Left cardiac atrium (tissue), 4 donors: ENCODE results near the gene UGT1A8. TPM values are rescaled to one million over a fixed set of nuclear protein-coding genes. Genes with fewer than 3 reads are reported as not detected.

Experiments
- ATAC-seq, 2 donors: fragments of 200-7000 bp; cut with Tn5 transposase; one replicate each; pipeline ENCODE4 v1.9.1; 2020; ENCODE audit warnings: mild to moderate bottlenecking in 2 of 2, moderate library complexity in 2 of 2
- DNase-seq: peaks from one replicate; pipeline ENCODE4 v3.0.0-alpha.2; 2020
- intact Hi-C, 2 donors: fragments of 100-400 bp; cut with DNase I; formaldehyde crosslinking; loops; one replicate each; pipeline versions ENCODE4 v1.14.1 to v1.15.1; 2022 to 2023
- total RNA-seq, 2 donors: library from RNA; stranded (reverse); fragmentation: NEBNext Ultra II Directional; extraction: Animal tissue kit (Norgen Biotek cat#: 25700); gene quantifications; one replicate each; pipeline ENCODE4 v1.2.1, GENCODE V29; 2021
- donor health status: DM: no; HTN: yes; CAD: no.
- donor health status: DM: no; HTN: yes; CAD: no; lungs with severe emphysema.
- donor health status: DM: yes; HTN: yes; CAD: no.
- donor health status: Dilated cardiomyopathy.

Gene UGT1A8
- total RNA-seq, 2 donors from 2014 or later, result not detected

DNA sequence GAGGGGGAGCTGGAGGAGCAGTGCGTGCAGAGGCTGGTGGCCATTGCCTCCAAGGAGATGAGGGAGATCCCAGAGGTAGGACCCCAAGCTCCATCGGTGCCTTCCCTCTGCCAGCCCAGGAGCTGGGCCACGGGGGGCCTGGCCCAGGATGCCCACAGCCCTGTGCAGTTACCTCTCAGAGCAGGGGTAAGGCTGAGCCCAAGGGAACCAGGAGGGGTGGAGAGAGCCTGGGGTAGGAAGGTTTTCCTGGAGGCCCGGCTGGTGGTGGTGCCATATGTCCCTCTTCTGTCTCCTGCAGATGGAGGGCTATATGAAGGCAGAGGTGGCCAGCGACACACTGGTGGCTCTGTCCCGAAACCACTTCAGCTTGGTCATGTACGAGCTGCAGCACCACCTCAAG, 172.1 kb downstream of the UGT1A8 start:
- no peak for ATAC-seq
- no peak for DNase-seq

DNA sequence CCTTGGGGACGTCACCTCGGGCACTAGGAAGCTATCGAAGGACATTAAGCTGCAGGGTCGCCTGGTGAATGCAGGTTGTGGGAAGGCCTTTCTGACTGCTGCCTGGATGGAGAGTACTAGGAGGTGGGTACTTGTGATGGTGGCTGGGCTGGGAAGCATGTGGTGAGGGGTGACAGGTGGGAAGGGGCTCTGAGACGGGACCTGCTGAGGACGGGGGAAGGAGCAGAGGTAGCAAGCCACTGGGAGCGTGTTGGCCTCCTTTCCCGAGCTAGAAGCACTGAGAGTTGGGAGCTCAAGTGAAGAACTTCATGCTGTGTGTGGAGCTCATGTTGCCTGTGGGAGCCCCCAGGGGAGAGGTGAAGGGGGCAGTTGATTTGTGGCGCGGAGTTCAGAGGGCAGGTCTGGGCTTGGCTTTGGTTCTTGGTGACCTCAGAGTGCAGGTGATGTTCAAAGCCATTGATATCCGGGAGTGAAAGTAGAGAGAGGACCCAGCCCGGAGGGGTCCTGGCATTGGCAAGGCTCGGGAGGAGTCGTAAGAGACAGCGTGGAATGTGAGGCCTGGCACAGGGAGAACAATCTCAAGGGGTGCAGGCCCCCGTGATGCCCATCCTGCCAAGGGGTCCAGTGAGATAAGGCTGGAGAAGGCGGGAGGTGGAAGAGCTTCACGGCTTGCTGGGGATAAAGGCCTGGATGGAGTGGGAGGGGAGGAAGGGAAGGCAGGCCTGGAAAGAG, 173.9 kb downstream of the UGT1A8 start:
- no peak for DNase-seq
- ATAC-seq, result no peak
- intact Hi-C loops, result no loop called here

More for the DNA sequence above, 172.1 kb downstream of the UGT1A8 start:
- intact Hi-C loops, result no loop called here

DNA sequence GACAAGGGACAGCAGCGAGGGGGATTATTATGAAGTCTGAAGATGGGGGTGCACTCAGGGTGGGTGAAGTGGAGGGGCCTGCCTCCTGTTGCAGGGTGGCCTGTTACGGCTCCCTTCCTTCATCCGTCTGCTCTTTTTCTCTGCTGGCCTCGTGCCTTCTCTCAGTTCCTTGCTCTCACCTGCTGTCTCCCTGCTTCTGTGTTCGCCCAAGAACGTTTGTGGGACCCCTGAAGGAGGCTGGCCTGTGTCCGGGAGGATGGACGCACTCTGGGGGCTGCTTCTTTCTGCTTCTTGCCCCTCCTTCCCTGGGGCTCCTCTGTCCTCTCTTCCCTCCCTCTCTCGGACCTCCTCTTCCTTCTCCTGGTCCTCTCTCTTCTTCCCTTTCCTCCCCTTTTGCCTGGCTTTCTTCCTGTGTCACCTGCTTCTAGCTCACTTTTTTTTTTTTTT, 174.5 kb downstream of the UGT1A8 start:
- intact Hi-C loops, result no loop called here
- no peak for DNase-seq
- no peak for ATAC-seq

DNA sequence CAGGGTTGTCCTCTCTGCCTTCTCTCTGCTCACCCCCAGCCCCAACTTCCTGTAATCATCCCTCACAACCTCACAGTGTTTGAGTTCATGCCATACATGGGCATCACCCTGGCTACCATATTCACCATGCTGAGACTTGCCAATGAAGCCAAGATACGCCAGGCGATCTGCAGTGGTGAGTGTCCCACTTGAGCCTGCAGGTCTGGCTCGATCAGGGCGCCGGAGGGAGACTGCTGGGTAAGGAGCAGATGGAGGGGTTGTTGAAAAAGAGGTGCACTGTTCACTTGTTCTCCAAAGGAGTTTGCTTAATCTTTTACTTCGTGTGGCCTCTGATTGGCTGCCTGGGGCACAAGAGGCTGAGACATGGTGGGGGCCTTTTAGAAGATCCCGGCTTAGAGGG, 175.3 kb downstream of the UGT1A8 start:
- intact Hi-C loops, result no loop called here
- no peak for DNase-seq

DNA sequence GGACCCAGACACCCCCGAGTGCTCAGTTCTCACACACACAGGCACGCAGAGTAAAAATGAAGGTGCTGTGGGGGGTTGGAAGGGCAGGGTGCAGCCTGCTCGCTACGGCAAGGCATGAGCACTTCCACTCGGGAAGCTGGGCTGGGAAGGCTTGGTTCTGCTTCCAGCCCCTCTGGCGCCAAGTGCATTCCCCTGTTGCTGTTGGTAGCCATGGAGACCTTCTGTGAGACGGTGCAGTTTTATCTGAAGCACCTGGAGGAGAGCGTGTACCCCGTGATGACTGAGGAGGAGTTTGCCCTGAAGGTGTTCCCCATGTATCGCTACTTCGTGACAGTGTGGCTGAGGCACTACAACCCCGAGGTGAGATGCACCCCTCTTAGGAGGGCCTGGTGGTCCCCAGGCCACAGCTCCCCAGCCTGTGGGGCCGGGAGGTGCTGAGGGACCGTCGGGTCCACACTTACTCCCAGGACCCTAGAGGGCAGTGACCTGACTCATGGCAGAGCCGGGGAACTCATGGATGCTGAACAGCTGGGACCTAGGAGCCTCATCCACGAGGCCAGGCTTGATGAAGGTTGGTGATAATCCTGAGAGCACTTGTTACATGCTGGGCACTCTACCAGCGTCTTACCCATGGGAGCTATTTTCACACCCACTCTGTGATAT, 176.2 kb downstream of the UGT1A8 start:
- DNase-seq (no peak), ATAC-seq (peak in 1 of 2 donors; percentile 23)
- intact Hi-C loops, result no loop called here

More for the DNA sequence above, 175.3 kb downstream of the UGT1A8 start:
- ATAC-seq, result no peak

DNA sequence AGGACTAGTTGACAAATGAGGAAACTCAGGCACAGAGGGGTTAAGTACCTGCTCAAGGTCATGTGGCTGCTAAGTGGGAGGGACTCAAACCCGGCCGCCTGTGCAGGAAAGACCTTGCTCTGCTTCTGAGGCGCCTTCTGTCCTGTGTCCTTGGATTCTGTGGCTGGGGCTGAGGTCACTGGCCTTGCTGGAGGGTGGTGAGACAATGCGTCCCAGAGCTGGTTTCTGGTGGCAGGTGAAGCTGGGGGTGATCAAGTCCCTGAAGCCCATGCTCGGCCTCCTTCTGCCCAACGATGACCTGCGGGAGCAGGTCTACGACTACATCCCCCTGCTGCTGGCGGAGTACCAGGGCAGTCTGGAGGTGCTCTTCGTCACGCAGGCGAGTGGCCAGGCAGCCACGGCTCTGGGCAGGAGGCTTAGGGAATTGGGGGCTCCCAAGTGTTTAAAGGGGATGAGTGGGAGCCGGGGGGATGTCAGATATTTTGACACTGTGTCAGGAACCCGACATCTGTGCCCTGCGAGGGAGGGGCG, 176.8 kb downstream of the UGT1A8 start:
- intact Hi-C loops, result no loop called here
- DNase-seq, result no peak
- ATAC-seq, result no peak

DNA sequence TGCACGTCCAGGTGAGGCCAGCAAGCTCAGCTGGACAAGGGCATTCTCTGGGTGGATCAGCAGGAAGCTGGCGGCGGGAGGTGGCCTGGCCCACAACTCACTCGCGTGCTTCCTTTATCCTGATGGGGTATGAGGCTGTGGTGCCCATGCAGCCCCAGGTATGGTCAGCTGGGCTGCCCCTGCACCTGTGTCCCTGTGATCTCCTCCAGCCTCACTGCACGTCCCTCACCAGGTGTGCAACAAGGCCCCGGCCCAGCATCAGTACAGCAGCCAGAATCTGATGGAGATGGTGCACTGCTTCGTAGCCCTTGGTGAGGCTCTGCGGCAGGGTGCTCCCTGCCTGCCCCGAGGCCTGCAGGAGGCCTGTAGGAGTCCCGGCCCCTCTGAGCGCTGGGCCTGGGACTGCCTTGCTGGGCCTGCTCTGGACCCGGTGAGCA, 178.3 kb downstream of the UGT1A8 start:
- DNase-seq, result no peak
- intact Hi-C loops, result no loop called here
- no peak for ATAC-seq

DNA sequence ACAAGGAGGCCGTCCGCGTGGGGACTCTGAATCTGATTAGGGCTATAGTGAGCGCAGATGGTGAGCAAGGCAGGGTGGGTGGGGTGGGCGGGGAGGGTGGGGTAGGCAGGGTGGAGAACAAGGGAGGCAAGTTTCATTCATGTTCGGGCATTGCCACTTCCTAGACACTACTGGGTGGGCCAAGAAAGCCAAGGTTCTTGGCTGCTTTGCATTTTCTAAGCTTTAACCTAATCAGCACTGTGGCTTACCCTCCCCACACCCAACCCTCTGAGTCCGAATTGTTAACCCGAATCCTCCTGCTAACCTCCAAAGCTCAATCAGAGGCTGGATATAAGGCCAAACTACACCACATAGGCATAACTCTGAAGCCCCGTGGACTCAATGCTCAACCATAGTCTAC, 178.8 kb downstream of the UGT1A8 start:
- DNase-seq, result no peak
- intact Hi-C loops, result no loop called here

DNA sequence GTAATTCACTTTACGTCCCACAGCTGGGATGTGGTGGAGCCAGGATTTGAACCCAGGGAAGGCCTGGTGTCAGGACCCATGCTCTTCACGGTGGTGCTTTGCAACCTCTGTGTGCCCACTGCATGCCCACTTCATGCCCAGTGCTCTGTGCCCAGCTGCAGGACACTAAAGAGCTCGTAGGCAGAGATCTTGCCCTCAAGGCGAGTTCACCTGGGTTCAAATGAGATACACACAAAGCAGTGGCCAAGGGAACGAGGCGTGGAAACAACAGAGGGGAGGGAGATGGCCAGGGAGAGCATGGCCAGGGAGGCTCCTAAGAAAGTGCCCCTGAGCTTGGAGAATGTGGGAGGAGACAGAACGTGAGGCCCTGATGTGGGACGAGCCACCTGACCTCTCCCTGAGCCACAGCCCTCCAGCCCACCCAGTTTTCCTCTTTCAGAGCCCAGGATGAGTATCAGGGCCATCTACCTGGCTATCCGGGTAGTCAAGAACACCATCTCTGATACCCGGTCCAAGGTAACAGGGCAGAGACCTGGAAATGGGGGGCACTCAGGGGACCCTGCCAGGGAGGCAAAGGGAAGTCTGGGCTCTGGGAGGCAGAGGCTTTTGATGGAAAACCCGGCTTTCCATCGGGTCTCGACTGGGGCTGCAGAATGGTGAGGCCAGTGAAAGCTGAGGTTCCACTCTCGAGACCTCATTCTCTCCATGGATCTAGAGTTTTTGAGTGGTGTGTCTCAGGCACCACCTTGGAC, 181.1 kb downstream of the UGT1A8 start:
- no peak for DNase-seq
- intact Hi-C loops, result no loop called here
- no peak for ATAC-seq

More for the DNA sequence above, 178.8 kb downstream of the UGT1A8 start:
- ATAC-seq, result no peak

DNA sequence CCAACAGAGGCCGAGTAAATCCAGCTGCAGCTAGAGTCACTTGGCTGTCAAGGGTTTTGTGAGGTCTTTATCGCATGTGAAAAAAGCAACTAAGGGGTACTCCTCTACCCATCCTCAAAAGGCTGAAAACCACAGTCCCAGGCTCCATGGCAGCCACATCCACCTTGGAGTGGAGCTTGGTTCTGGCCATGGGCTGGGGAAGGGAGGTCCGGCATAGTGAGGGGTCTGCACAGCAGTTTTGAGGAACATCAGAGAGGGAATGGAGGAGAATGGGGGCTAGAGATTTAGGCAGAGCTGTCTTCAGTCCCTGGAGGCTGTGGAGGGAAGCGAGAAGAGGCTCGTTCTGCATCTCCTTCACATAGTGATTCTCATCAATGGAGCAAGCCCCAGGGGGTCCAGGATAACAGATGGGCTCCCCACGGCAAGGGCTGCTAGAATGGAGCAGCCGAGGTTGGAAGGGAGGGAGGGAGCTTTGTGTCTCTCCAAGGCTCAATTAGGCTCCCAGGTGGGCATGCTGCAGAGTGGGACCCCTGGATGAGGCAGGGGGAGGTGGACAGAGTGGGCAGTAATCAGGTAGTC, 181.7 kb downstream of the UGT1A8 start:
- intact Hi-C loops, result no loop called here
- no peak for ATAC-seq

DNA sequence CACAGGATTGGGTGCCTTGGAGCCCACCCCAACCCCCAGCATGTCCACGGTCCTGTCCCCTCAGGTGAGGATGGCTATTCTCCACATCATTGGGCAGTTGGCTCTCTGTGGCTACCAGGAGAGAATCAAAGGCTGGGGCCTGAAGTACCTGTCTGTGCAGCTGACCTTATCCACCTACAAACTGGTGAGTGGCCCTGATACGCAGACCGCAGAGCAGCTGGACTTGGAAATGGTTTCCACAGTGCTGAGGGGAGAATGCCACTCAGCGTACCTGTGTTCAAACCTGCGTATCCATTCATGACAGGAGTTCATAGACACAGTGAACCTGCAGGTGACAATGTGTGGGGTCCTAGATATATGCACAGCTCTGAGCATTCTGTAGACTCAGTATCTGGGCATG, 182.3 kb downstream of the UGT1A8 start:
- DNase-seq (no peak), ATAC-seq (no peak)
- intact Hi-C loops, result no loop called here

More for the DNA sequence above, 181.7 kb downstream of the UGT1A8 start:
- no peak for DNase-seq

DNA sequence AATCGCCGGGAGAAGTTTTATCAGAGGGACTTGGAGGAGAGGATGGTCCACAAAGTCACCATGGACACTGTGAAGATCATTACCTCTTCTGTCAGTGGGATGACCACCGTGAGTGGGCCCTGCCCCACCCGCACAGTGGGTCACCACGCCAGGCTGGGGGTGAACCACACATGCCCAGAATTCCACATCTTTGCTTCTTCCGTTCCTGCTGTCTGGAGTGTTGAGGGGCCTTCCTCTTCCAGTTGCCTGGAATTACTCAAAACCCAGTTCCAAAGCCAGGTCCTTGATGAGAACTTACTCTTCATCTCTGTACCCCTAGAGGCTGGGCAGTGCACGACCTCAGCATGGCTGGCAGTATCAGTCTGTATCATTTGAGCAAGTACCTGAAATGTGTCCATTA, 182.8 kb downstream of the UGT1A8 start:
- DNase-seq (no peak), ATAC-seq (no peak)
- intact Hi-C loops, result no loop called here

DNA sequence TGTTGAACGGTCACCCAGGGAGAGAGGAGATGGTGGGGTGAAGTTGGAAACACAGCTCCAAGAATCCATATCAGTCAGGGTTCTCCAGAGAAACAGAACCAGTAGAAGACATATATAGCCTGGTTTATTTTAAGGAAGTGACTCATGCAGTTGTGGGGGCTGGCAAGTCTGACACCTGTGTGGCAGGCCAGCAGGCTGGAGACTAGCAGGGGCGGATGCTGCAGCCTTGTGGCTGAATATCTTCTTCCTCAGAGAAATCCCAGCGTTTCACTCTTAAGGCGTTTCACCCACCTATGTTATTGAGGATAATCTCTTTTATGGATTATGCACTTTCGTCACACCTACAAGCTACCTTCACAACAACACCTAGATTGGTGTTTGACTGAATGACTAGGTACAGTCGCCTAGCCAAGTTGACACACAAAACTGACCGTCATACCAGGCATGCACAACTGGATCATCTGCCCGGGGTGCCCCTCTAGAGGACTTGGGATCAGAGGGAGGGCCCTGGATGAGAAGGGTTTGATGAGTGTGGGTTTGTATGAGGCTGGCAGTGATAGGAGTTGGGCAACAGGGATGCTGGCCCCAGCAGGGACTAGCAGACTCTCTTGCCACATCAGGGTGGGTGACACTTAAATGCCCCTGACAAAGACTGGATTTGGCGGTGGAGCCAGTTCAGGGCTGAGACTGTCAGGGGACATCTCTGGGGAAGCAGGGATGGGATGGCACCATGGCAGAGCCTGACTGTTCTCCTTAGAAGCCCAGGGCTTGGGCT, 184.1 kb downstream of the UGT1A8 start:
- intact Hi-C loops, result no loop called here
- ATAC-seq, result no peak
- DNase-seq, result no peak

DNA sequence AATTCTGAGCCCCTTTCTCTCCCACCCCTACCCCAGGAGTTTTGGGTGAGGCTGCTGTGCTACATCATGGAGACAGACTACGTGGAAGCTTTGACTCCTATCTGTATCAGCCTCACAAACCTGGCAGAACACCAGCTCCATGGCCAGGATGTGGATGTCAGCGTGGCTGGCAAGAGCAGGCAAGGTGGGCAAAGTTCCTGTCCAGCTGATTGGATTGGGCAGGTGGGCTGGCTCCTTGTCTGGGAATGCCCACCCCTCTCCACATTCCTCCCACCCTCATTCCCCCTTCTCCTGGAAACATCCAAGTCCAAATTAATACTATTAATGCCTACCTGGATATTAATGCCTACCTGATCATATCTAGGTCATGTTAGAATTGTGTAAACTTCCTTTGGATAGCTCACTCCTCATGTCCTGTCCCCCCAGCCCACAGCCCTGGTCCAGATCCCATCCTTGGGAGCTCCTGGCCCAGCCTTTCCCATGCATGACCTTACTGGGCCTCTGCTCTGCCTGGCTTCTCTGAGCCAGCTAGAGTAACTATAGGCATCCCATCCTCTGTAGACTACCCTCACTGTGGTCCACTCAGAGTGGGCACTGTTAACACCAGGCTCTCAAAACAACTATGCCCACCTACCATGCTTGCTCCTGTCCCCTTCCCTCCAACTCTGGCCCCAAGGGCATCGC, 184.8 kb downstream of the UGT1A8 start:
- intact Hi-C loops, result no loop called here
- ATAC-seq (no peak), DNase-seq (no peak)

DNA sequence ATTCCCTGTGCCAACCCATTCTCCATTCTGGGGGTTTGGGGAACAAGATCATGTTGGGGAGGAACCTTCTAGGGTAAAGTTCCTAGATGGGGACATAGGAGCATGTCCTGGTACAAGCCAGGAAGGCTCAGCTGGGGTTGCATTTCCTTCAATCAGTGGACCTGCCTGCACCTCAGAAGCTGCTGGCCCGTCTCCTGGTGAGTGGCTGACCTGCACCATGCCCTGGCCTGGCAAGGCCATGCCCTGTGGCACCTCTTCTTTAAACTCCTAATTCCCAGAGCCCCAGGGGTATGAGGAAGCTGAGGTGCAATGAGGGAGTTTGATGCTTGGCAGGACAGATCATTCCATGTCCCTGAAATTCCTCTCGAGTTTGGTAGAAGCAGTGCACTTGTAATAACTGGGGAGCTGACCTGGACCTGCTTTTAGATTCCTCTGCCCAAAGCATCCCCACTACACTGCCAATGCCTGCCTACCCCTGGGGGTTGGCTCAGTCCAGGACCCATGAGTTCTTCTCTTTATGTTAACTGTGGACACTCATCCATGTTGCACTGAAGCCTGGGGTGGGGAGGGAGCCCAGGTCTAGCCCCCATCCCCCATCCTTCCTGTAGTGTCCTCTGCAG, 186.0 kb downstream of the UGT1A8 start:
- intact Hi-C loops, result no loop called here
- DNase-seq (no peak), ATAC-seq (no peak)

DNA sequence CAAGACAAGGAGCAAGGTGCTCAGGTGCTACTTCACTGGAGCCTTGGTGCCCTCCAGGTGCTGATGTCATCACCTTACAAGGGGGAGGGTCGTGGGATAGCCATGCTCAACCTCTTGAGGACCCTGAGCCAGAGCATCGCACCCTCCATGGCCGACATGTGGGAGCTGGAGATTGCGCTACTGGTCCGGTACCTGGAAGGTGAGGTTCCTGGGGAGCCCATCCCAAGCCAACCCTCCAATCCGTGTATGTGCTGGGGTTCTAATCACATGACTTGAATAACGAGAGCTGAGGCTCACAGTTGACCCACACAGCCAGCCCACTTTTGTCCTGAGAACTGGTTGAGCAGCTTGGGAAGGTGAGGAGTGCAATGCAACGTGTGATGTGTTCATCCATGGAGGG, 186.6 kb downstream of the UGT1A8 start:
- intact Hi-C loops, result no loop called here
- no peak for DNase-seq
- ATAC-seq, result no peak

DNA sequence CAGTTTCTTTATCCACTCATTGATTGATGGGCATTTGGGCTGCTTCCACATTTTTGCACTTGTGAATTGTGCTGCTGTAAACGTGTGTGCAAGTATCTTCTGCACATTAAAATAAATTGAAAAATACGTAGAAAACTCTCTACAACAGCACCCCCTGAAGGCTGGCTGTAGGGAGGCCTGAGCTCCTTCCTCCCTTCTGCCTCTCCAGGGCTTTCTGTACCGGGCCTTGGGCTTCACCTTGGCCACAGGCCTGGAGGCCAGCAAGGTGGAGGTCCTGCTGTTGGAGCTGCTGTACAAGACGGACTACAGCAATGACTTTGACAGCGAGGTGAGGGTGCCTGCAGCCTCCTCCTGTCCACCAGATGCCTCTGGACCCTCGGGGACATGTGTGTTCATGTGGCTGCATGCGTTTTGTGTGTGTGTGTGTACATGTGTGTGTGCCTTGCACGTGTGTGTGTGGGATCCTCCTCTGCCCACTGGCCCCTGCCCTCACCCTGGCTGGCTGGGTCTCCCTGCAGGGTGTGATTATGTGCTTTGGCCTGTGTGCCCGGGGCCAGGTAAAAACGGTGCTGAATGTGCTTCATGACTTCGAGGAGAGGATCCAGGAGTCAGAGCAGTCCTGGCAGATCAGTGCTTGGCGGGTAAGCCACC, 189.9 kb downstream of the UGT1A8 start:
- ATAC-seq (no peak), DNase-seq (no peak)
- intact Hi-C loops, result no loop called here
